ENCODE data around the gene TMEM69.

Gene TMEM69, protein sequence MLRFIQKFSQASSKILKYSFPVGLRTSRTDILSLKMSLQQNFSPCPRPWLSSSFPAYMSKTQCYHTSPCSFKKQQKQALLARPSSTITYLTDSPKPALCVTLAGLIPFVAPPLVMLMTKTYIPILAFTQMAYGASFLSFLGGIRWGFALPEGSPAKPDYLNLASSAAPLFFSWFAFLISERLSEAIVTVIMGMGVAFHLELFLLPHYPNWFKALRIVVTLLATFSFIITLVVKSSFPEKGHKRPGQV

DNA sequence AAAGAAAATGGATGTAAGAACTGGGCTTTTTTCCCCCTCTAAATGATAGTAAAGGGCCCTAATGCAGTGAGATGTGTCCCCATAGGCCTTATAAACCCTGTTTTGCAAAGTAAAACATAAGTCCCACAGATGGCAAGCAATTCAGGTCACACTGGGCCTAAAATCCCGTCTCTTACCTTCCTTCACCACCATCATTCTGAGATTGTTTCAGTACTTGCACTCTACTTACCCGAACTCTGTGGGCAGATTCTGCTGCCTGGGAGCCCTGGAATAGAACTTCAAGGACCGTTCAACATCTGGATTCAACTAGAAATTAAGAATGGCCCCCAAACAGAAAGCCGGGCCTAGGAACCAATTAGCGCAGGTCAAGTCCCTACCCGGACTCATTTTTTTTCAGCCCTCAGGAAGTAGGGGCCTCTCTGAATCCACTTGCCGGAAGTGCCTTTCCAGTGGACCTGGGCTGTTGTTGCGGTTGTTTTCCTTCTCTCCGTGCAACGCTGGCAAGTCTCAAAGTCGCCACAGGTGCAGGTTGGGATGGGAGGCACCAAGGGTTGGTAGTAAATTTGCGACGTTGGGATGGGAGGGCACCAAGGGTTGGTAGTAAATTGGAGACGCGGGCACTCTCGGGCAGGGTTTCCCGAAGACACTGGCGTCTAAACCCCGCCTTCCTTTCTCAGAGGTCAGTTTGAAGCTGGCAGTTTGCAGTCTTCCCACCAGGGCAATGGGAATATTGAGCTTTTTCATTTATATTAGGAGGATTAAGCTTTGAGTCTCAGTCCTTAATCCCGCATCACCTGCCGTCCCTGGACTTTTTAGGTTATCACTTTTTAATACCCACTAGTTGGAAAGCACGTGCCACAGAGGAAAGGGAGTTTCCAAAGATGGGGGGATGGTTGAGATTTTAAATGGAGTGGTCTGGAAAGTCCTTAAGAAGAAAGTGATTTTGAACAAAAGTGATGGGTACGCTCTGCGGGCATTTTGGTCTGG lies at the start of gene TMEM69:
TSS of gene TMEM69 (plus strand) at position 428 of the 987 bp plus-strand sequence. CDS start 2,888 bp downstream, outside the sequence.
- peak within 1 kb of the TSS; percentile 96 for H3K4me3 ChIP-seq (ENCODE audit: control insufficient read depth, low read depth, low read length)
- TF ChIP-seq, protein P1, sequence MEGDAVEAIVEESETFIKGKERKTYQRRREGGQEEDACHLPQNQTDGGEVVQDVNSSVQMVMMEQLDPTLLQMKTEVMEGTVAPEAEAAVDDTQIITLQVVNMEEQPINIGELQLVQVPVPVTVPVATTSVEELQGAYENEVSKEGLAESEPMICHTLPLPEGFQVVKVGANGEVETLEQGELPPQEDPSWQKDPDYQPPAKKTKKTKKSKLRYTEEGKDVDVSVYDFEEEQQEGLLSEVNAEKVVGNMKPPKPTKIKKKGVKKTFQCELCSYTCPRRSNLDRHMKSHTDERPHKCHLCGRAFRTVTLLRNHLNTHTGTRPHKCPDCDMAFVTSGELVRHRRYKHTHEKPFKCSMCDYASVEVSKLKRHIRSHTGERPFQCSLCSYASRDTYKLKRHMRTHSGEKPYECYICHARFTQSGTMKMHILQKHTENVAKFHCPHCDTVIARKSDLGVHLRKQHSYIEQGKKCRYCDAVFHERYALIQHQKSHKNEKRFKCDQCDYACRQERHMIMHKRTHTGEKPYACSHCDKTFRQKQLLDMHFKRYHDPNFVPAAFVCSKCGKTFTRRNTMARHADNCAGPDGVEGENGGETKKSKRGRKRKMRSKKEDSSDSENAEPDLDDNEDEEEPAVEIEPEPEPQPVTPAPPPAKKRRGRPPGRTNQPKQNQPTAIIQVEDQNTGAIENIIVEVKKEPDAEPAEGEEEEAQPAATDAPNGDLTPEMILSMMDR (conservative IDR thresholded peaks at IDR 0.05; ENCODE audit: control insufficient read depth, insufficient read depth, low read depth, low read length) = peak; percentile 28
- peak; percentile 91 for DNase-seq (ENCODE audit: low read depth)

DNA sequence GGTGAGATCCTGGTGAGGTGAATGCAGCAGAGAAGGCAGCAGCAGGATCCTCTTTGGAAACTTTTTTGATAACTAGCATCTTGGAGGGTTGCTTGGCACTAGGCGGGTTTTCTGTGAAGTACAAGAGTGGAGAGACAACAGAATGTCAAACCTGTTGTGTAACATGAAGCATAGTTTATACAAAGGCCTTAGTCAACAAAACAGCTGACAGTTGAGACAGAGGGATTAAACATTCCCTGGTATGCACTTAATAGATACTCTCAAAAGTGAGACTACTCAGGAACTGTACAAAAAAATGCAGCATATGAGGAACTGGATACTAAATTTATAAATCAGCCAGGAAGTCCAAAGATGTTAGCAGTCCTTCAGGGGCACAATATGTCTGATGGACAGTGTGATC lies 47.7 kb upstream of the TMEM69 start:
- TF ChIP-seq, protein P1 (conservative IDR thresholded peaks at IDR 0.05; ENCODE audit: control insufficient read depth, insufficient read depth, low read depth, low read length) = no peak
- DNase-seq (ENCODE audit: low read depth) = no peak
- H3K4me3 ChIP-seq (ENCODE audit: control insufficient read depth, low read depth, low read length) = no peak overlapping the region

DNA sequence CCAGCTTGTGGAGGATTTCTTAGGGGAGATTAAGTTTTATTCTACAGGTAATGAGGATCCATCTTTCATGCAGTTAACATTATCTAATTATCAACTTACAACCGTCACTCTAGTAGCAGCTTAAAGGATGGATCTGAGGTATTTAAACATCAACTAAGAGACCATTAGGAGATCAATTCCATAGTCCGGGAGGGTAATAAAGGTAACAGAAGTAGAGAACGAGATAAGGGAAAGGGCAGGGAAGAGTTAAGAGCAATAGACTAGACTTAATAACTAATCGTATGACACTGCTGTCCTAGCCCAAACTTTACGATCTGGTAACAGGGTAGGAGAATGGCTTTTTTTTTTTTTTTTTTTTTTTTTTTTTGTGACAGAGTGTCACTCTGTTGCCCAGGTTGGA lies 44.7 kb upstream of the TMEM69 start:
- TF ChIP-seq, protein P1 (conservative IDR thresholded peaks at IDR 0.05; ENCODE audit: control insufficient read depth, insufficient read depth, low read depth, low read length) = no peak
- DNase-seq (ENCODE audit: low read depth) = no peak
- no peak overlapping the region for H3K4me3 ChIP-seq (ENCODE audit: control insufficient read depth, low read depth, low read length)

DNA sequence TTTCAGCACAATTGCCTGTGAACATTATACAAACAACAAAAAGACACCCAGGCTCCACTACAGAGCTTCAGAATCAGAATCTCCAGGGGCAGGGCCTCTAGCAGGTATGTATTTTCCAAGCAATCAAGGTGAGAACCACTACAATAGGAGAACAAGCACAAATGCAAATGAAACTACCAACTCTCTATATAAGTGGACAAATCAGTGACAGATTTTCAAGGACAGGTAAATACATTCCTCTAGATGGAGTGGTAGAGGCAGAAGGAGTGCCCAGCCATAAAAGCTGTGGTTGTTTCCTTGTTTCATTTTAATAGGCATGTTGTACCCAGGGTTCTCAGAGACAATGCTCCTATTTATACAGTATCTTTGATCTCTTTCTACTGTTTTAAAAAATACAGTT lies 44.0 kb upstream of the TMEM69 start:
- TF ChIP-seq, protein P1 (conservative IDR thresholded peaks at IDR 0.05; ENCODE audit: control insufficient read depth, insufficient read depth, low read depth, low read length) = no peak
- DNase-seq (ENCODE audit: low read depth) = no peak

DNA sequence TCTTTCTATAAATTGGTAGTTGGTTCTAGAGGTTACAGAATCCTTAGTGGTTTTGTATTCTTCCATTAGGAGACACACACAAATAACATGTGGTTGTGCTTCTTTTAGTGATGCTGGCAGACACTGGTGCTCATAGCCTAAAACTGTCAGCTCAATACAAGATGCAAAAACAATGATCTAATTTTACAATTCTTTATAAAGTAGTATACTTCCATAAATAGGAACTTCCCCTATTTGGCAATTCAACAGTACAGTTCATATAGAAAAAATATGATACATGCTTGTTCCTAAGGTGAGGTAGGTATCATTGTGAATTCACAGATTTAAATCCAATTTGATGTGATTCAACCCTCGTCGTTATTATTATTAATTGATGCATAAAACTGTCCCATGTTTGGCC lies 43.3 kb upstream of the TMEM69 start:
- DNase-seq (ENCODE audit: low read depth) = no peak
- TF ChIP-seq, protein P1 (conservative IDR thresholded peaks at IDR 0.05; ENCODE audit: control insufficient read depth, insufficient read depth, low read depth, low read length) = no peak
- no peak overlapping the region for H3K4me3 ChIP-seq (ENCODE audit: control insufficient read depth, low read depth, low read length)

More for the DNA sequence above, 44.0 kb upstream of the TMEM69 start:
- no peak overlapping the region for H3K4me3 ChIP-seq (ENCODE audit: control insufficient read depth, low read depth, low read length)

DNA sequence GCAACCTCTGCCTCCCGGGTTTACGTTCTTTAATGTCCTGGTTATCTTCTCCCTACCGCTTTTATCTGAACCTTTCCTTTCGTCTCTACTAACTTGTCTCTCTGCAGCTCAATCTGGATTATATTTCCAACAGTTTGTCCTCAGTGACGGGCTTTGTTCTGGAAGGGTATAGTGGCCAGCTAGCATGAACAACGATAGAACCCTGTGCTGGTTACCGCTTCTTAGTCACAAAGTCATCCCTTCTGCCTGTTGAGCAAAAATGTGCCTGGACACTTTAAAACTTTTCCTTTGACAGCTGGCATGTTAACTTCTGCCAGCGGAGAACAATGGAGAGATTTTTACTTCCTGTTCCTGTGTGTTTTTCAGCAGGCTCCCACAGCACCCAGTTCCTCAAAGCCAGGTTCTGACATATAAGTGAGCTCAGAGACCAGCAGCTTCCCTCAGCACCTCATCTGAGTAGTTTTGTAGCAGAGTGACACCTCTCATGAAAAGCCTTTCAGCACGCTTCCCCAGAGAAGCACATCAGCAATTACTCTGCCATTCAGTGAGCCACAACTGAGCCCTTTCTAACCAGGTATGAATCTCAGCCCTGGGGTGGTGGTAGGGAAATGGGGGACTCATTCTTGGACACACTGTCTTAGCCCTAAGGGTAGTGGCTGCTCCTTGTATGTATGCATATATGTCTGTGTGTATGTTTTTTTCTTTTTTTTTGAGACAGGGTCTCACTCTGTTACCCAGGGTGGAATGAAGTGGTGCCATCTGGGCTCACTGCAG lies 40.5 kb upstream of the TMEM69 start:
- H3K4me3 ChIP-seq (ENCODE audit: control insufficient read depth, low read depth, low read length) = no peak overlapping the region
- DNase-seq (ENCODE audit: low read depth) = no peak
- TF ChIP-seq, protein P1 (conservative IDR thresholded peaks at IDR 0.05; ENCODE audit: control insufficient read depth, insufficient read depth, low read depth, low read length) = no peak

Data from fibroblast of mammary gland (primary cell).